HCEC 1CT (cell line): ENCODE measurements around the gene P2RX7.

Experiments
- DNase-seq: peaks from one replicate; pipeline ENCODE4 v3.0.0-alpha.2; 2017

P2RX7 gene

DNA sequence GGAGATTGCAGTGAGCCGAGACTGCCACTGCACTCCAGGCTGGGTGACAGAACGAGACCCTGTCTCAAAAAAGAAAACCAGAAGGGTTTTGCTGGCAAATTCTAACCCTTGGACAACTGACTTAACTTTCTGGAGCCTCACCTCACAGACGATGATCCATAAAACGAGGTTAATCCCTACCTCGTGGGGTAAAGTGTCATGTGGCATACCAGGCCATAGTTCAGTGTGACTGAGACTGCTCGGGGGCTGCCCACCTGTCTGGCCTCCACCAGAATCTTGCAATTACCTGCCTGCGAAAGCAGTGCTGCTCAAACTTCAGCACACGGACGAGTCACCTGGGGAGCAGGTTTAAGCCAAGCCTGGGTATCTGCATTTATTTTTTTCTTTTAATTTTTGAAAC lies 104.1 kb downstream of the P2RX7 start:
- no peak for DNase-seq

DNA sequence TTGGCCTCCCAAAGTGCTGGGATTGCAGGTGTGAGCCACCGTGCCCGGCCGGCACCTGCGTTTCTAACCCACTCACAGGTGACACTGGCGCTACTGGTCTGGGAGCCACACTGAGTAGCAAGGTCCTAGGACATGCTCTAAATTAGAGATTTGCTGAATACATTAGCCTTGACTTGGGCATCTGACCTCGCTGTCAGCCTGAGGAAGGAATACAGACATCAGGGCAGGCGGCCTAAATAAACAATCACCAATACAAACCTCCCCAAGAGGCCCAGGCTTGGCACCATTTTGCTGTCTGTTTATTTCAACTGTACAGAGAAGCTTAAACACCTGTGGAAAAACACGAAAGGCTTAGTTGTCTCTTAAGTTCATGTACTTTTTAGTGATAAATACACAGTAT lies 104.7 kb downstream of the P2RX7 start:
- DNase-seq, result no peak
